ENCODE results near the gene KPNA1.
"Not testable (repeated sequence)": the region's sequence is repeated elsewhere in the genome, so short reads cannot be mapped to it uniquely, and the experiment has no call there.

DNA sequence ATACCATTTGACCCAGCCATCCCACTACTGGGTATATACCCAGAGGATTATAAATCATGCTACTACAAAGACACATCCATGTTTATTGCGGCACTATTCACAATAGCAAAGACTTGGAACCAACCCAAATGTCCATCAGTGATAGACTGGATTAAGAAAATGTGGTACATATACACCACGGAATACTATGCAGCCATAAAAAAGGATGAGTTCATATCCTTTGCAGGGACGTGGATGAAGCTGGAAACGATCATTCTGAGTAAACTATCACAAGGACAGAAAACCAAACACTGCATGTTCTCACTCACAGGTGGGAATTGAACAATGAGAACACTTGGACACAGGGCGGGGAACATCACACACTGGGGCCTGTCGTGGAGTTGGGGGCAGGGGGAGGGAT, 66.5 kb downstream of the KPNA1 start:
- TF ChIP-seq, protein P1, sequence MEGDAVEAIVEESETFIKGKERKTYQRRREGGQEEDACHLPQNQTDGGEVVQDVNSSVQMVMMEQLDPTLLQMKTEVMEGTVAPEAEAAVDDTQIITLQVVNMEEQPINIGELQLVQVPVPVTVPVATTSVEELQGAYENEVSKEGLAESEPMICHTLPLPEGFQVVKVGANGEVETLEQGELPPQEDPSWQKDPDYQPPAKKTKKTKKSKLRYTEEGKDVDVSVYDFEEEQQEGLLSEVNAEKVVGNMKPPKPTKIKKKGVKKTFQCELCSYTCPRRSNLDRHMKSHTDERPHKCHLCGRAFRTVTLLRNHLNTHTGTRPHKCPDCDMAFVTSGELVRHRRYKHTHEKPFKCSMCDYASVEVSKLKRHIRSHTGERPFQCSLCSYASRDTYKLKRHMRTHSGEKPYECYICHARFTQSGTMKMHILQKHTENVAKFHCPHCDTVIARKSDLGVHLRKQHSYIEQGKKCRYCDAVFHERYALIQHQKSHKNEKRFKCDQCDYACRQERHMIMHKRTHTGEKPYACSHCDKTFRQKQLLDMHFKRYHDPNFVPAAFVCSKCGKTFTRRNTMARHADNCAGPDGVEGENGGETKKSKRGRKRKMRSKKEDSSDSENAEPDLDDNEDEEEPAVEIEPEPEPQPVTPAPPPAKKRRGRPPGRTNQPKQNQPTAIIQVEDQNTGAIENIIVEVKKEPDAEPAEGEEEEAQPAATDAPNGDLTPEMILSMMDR (IDR thresholded peaks at IDR 0.05; ENCODE audit: low read depth, low read length) = not testable (repeated sequence)
- not testable (repeated sequence) for TF ChIP-seq EZH2phosphoT487 (IDR thresholded peaks at IDR 0.05; ENCODE audit: low read depth)
